ENCODE results near the gene ARHGEF6.

DNA sequence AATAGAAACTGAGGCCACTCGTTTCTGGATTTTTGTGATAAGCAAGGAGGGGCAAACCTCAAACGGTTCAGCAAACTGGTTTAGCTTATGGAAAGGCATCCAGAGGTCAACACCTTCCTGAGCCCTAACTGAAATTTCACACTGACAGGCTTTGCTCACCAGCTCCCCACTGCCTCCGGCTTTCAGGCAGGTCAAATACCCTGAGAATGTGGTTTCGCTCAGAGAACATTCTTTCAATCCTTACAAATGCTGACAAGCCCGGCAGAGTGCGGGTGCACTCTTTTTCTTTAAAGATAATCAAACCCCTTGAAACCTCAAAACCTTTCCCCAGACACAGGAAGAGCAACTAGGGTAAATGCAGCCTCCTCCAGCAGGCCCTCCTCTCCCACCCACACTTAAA, 91.3 kb downstream of the ARHGEF6 start:
- TF ChIP-seq, protein P1, sequence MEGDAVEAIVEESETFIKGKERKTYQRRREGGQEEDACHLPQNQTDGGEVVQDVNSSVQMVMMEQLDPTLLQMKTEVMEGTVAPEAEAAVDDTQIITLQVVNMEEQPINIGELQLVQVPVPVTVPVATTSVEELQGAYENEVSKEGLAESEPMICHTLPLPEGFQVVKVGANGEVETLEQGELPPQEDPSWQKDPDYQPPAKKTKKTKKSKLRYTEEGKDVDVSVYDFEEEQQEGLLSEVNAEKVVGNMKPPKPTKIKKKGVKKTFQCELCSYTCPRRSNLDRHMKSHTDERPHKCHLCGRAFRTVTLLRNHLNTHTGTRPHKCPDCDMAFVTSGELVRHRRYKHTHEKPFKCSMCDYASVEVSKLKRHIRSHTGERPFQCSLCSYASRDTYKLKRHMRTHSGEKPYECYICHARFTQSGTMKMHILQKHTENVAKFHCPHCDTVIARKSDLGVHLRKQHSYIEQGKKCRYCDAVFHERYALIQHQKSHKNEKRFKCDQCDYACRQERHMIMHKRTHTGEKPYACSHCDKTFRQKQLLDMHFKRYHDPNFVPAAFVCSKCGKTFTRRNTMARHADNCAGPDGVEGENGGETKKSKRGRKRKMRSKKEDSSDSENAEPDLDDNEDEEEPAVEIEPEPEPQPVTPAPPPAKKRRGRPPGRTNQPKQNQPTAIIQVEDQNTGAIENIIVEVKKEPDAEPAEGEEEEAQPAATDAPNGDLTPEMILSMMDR (IDR thresholded peaks at IDR 0.05), result no peak
- no peak for TF ChIP-seq POLR2A (IDR thresholded peaks at IDR 0.05)

Data from Peyer's patch (tissue), 4 donors.